Measurements from ENCODE around the gene RPA1.

- no peak for TF ChIP-seq CTCF (IDR thresholded peaks at IDR 0.05)
- no peak for TF ChIP-seq POLR2A (IDR thresholded peaks at IDR 0.05)
These were observed 4.8 kb downstream of the RPA1 start for GRCh38 chr17:1834380-1835149.
